DMS 273 (cell line): ENCODE measurements around the gene CPNE6.

Source experiments
- DNase-seq: peaks from one replicate; lab custom pipeline; 2025; ENCODE audit not compliant: unreplicated experiment; lab: John Stamatoyannopoulos, UW

The CPNE6 gene

DNA sequence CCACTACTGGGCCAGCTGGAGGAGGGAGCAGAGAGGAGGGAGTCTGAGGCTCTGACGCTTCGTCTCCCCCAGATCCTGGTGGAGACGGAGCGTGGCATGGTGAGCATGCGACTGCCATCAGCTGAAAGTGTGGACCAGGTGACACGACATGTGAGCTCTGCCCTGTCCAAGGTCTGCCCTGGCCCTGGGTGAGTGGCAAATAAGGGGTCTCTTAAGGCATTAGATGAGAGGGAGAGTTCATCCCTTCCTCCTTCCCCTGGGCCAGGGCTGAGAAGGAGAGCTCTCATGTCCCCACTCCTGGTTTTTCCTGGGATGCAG, 17.1 kb upstream of the CPNE6 start:
- no peak for DNase-seq

DNA sequence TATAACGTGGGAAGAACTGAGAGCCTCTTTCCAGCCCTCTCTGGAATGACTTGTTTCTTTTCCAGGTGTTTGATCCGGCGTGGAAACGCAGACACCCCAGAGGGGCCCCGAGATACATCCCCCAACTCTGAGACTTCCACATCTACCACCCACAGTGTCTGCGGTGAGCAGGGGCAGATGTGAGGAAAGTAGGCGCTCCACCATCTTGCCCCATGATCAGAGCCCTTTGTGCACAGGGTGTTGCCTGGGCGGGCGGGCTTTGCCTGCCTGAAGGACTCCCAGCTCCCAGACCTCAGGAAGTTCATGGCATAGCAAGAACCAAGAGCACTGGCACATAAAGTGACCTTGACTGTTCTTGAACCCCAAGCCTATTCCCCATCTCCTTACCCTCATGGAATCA, 16.7 kb upstream of the CPNE6 start:
- DNase-seq, result no peak

DNA sequence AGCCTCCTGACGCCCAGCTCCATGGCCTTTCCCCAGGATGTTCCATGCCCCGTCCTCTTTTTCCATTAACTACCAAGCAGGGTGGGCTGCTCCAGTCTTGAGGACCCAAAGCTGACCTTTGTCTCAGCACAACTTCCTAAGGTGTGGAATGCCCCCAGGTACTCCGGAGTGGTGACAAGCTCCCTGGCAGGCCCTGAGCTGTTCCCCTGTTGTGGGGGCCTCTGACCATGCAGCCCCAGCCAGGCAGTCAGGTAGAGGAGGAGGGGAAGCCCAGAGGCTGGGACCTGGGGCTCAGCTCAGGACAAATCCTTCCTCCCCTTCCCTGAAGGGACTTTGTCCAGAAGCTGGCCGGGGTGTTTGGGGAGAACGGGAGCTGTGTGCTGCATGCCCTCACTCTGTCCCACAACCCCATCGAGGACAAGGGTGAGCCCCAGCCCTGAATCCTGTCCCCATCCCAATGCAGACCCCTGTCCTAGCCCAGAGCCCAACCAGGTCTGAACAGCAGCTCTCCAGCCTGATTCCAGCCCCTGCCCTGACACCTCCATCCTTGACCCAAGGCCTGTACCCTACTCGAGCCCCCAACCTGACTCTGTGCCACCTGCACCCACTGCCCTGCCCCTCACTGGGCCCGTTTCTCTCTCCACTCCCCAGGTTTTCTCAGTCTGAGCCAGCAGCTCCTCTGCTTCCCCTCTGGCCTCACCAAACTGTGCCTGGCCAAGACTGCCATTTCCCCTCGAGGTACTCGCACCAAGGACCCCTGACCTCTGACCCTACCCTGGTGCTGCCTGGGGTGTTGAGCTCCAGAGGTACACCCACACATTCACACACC, 15.2 kb upstream of the CPNE6 start:
- no peak for DNase-seq

DNA sequence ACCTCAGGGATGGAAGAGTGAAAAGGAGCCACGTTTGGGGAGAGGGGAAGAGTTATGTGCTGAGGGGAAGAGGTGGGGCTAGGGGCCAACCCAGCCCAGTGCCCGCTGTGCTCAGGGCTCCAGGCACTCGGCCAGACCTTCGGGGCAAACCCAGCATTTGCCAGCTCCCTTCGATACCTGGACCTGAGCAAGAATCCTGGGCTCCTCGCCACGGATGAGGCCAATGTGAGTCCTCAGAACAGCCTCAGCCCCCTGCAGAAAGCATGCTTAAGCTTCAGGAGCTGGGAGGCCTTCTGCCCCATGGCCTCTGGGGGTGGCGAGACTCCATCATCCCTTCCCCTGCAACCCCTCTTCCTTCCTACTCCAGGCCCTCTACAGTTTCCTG, 14.6 kb upstream of the CPNE6 start:
- no peak for DNase-seq

DNA sequence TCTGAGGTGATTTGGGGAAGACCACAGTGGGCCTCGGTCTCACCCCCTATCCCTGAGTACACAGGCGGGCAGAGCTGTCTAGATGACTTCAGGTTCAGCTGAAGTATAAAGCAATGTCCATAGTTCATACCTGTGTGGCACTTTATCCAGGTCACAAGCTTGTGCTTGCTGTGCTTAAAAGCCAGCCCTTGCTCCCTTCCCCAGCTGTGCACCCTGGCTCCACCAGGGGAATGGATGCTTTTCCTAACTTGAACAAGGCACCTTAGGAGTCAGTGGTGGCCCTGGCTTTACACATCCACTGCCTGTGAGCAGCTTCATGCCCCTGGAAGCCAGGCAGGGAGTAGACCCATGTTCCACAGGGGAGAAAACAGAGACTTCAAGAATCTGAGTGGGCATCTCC, 14.1 kb upstream of the CPNE6 start:
- DNase-seq, result peak; percentile 32

DNA sequence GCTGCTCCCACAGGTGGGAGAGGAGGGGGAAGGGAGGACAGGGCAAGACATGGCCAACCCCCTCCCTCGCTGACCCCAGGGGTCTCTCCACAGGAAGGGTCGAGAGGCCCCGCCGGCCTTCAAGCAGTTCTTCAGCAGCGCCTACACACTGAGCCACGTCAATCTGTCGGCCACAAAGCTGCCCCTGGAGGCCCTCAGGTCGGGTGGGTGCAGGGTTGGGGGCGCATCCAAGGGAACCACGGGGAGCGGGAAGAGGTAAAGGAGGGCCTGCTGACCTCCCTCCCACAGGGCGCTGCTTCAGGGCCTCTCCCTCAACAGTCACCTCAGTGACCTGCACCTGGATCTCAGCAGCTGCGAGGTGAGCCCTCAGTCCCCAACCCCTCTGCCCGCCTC, 13.5 kb upstream of the CPNE6 start:
- DNase-seq, result no peak

DNA sequence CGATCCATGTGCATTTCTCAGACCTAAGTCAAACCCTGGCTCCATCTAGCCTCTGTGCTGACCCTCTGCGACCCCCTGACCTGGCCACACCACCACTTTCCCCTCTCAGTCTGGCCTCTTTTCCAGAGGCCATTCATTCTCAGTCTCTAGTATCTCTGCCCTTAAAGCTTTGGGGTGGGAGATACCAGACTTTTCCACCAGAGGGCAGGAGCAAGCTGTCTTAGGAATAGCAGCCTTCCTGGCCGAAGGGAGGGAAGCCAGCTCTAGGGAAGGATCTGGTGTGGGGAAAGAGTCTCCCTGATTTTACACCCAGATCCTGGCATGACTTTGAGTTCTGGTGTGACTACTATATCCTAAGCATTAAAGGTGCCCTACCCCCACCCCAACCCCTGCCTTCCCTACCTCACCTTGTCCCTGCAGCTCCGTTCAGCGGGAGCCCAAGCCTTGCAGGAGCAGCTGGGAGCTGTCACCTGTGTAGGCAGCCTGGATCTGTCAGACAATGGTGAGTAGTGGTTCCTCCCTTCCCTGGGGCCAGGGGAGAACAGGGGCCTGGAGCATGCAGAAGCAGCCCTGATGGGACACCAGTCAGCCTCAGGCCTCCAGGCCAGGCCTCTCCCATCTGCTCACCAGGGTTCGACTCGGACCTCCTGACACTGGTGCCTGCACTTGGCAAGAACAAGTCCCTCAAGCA, 13.0 kb upstream of the CPNE6 start:
- peak; percentile 93 for DNase-seq

DNA sequence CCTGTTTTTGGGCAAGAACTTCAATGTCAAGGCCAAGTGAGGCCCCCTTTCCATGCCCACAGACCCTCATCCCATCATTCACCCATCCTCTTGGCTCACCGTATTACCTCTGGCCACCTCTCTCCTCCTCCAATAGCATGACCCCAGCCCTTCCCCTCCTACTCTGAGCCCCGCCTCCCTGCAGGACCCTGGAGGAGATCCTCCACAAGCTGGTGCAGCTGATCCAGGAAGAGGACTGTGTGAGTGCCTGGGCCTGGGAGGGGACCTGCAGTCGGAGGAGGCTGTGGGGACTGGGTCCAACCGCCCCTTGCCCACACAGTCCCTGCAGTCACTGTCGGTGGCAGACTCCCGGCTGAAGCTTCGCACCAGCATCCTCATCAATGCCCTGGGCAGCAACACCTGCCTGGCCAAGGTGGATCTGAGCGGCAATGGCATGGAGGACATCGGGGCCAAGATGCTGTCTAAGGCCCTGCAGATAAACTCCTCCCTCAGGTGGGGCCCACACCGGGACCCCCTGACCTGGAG, 12.3 kb upstream of the CPNE6 start:
- DNase-seq, result no peak

DNA sequence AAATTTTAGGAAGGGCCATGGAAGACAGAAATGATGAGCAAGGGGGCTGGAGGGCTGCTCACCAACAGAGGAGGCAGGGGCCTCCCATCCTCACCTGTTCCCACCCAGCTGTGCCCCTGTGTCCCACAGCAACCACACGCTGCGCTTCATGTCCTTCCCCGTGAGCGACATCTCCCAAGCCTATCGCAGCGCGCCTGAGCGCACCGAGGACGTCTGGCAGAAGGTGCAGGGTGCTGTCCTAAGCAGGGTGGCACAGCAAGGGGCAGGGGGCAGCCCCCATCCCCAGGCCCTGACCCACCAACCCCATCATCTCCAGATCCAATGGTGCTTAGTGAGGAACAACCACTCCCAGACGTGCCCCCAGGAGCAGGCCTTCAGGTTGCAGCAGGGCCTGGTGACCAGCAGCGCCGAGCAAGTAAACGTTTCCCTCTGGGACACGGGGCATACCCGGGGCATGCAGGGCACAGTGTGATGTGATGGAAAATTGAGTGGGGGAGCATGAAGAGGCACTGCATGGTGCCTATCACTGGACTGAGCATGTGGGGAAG, 11.4 kb upstream of the CPNE6 start:
- no peak for DNase-seq

DNA sequence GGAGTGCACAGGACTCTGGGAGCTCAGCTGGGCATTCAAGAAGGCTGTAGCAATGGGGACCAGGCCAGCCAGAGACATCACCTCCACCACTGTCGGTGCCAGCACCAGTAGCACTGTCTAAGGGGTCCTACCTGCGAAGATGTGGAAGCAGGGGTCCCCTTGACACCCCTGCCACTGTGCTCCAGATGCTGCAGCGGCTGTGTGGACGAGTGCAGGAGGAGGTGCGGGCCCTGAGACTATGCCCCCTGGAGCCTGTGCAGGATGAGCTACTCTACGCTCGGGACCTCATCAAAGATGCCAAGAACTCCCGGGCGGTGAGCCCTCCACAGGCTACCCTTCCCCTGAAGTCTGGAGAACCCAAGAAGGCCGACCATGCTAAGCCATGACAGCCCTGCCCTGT, 10.9 kb upstream of the CPNE6 start:
- DNase-seq, result no peak

DNA sequence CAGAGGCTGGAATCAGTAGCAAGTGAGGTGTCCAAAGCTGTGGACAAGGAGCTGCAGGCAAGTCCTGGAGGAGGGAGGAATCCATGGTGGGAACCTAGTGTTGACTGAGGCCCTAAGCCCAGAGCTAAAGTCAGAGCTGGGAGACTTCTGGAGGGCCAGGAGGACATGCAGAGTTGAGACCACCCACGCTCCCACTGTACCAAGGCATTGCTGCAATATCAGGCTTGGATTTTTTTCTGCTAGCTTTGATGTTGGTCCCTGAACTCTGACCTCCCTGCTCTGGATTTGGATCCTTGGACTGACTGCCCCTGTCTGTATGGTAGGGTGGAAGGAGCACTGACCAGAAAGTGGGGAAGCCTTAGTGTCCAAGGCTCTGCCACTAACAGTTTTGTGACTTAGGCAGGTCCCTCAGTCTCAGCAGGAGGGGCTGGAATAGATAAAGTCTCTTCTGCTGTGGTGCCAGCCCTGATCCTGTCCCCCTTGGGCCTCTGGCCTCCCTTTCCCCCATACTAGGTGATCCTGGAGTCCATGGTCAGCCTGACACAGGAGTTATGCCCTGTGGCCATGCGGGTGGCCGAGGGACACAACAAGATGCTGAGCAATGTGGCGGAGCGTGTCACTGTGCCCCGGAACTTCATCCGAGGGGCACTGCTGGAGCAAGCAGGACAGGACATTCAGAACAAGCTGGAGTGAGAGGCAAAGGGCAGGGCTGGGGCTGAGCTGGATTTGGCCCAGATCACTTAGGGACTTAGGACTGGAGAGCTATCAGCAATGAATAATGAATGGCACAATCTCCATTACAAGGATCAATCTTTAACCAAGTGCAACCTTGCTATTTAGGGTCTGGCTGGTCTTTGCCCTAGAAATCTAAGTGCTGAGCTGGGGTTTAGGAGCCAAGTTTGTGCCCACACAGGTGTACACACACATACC, 10.1 kb upstream of the CPNE6 start:
- DNase-seq, result no peak

DNA sequence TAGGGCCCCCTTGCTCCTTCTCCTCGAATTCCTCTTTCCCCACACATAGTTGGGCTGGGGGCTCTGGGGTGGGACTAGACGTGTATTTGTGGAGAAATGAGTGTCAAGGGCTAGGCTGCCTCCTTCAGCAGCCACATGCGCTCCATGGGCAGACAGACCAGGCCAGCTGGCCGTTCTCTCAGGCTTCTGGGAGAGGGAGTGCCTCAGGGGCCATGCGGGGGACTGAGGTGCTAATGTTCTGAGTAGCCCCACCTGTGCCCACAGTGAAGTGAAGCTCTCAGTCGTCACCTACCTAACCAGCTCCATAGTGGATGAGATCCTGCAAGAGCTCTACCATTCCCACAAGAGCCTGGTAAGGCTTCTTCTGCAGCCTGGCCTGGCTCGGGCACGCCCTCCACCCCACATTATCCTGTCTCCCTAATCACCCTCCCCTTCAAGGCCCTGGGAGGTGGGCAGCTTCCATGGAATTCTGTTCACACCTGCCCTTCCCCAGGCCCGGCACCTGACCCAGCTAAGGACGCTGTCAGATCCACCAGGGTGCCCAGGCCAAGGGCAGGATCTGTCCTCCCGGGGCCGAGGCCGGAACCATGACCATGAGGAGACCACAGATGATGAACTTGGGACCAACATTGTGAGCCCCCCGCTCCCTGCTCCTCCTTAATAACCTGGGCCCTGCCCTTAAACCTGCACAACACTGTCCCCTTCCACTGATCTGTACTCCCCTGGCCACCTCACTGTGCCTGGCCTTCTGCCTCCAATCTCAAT, 9.0 kb upstream of the CPNE6 start:
- no peak for DNase-seq

DNA sequence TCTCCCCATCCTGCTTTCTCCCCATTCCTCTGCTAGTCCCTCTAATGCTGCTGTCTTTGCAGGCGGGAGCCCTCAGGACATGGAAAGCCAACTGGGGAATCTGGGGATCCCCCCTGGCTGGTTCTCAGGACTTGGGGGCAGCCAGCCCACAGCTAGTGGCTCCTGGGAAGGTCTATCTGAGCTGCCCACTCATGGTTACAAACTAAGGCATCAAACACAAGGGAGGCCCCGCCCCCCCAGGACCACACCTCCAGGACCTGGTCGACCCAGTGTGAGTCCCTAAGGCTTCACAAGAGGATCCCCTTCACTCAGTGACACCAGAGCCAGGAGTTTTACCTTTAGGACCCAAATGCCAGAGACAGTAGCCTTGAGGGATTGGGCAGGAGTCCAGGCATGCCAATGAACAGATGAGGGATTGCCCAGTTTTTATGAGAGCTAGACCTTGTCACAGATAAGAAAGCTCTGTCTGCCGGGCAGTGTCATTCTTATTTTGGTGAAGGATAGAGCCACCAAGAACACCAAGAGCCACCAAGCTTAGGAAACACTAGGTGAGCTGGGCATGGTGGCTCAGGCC, 8.0 kb upstream of the CPNE6 start:
- no peak for DNase-seq

DNA sequence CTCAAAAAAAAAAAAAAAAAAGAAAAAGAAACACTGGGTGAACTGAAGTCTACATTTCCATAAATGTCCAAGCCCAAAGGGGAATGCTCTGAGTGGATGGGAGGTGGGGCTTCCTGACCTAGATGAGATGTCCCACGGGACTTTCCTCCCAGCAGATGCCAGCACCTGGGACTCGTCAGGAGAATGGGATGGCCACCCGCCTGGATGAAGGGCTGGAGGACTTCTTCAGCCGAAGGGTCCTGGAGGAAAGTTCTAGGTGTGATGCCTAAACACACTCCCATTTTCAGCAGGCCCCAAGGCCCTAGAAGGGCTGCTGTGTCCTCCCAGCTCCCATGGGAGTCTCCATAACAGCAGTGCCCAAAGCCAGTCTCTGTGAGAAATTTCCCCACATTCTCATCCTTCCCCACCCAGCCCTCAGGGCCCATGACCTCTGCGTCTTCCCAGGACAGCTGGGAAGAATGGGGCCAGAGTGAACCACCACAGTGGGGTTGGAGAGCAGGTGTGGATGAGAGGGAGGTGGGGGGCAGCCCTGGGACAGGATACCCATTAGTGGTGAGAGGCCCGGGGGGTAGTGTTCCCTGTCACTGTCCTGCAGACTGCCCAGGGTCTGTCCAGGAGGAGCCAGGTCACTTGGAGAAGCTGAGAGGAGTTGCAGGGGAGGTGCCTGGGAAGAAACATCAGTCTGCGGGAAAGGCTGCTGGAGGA, 7.1 kb upstream of the CPNE6 start:
- DNase-seq, result no peak

DNA sequence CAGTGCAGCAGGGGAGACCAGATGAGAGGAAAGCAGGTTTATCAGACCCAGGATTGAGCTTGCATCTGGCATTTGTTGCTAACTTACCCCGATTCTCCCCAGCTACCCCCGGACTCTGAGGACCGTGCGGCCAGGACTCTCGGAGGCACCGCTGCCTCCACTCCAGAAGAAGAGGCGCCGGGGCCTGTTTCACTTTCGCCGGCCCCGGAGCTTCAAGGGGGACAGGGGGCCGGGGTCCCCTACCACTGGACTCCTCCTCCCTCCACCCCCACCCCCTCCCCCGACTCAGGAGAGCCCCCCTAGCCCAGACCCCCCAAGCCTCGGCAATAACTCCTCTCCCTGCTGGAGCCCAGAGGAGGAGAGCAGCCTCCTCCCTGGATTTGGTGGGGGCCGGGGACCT, 6.5 kb upstream of the CPNE6 start:
- DNase-seq, result no peak

DNA sequence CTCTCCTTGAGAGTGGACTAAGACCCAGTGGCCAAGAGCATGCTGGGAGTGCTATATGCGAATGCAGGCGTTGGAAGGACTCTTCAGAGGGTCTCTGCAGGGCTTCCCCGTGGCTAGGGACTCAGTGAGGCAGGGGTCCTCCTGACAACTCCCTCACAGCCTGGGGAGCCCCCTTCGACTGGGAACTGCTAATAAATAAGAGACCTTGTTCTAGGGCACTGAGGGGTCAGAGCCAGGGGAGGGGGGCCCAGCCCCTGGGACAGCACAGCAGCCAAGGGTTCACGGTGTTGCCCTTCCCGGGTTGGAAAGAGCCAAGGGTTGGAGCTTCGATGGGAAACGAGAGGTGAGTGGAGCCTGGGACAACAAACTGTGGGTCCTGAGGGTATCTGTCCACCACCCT, 6.0 kb upstream of the CPNE6 start:
- DNase-seq, result no peak

DNA sequence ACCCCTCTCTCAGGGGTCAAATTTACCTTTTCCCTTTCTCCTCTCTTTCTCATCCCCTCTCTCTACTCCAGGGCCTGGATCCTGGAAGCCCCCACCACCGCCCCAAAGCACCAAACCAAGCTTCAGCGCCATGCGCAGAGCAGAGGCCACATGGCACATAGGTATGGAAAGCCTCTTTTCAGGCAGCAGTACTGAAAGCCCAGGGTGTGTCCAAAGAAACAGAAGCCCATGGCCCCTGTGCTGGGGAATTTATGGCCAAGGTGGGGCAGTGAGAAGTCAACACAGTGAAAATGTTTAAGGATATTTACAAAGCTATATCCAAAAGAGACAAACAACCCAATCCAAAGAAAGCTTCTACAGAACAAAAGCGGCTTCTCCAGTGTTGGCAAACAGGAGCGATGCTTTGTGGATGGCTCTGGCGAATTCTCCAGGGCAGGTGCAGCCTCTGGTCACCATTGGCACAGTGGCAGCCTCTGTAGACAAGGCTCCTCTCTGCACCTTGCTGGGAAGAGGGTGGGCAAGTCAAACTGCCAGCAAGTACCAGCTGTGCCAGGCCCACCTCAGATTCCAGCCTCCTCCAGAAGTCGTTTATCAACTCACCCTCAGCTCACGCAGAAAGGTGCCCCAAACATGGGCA, 4.7 kb upstream of the CPNE6 start:
- no peak for DNase-seq

DNA sequence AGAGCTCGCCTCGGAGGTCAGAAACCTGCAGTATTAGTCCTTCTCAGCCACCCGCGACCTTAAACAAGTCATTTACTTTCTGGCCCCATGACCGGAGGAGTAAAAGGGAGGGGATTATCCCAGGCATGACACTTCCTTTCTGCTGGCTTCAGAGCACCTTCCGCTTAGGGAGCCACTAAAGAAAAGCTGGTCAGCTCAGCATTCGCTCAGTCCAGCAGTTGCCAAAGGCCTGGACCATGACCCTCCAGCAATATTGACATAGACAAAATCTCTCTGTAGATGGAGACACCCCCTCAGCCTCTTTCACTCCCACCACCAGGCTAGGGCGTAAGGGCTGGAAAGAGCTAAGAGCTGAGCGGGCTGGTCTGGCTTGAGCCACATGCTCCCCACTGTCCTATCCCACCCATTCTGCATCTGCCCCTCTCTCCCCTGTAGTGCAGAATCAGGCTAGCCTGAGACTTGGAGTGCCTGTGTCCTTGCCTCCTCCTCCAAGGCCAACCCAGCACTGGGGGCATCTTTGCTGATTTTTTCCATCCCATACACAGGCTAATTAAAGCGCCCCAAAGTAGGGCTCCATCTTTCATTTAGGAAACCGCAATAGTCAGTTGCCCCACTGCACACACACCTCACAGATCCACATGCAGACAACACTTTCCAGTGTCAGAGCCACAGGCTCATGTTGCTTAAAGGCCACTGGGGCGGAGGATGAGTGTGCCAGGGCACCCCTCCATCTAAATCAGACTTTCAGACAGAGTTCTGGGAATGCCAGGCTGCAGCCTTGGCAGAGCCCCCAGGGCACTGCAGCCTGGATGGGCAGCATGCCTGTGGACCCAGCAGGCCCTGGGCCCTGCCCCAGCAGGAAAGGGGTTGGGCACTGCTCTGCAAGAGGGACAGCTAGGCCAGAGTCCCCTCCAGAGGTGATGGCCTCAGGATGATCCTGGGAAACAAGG, 4.0 kb upstream of the CPNE6 start:
- no peak for DNase-seq
